Nephron progenitor cell (in vitro differentiated cells): Measurements from ENCODE around the gene GABRB2.
A peak's percentile ranks its signal among the peaks of the same experiment; 100 is the strongest.

Experiments
- DNase-seq: peaks from one replicate; pipeline ENCODE4 v3.0.0; 2021
- H3K27ac Mint-ChIP-seq: 2 replicates; pipeline ENCODE4 v1.8.0; 2021; ENCODE audit warnings: mild to moderate bottlenecking, moderate library complexity, mixed read lengths
- H3K27me3 Mint-ChIP-seq: 2 replicates; pipeline ENCODE4 v1.8.0; 2021; ENCODE audit warnings: mild to moderate bottlenecking, low read depth, mixed read lengths; ENCODE audit not compliant: poor library complexity
- H3K36me3 Mint-ChIP-seq: 2 replicates; pipeline ENCODE4 v1.8.0; 2021; ENCODE audit warnings: low read depth, mixed read lengths
- H3K4me1 Mint-ChIP-seq: 2 replicates; pipeline ENCODE4 v1.8.0; 2021; ENCODE audit warnings: mixed read lengths
- H3K4me3 Mint-ChIP-seq: 2 replicates; pipeline ENCODE4 v1.8.0; 2021; ENCODE audit warnings: mild to moderate bottlenecking, moderate library complexity, mixed read lengths
- H3K9me3 Mint-ChIP-seq: 2 replicates; pipeline ENCODE4 v1.8.0; 2021; ENCODE audit warnings: mild to moderate bottlenecking, moderate library complexity, mixed read lengths
- TF ChIP-seq, protein P1 (sequence below): fragments of 200-600 bp; sonication (generic); IDR thresholded peaks from 2 replicates; pipeline ENCODE4 v1.5.0; 2021; ENCODE audit warnings: antibody characterized with exemption

GABRB2 gene

GRCh38 chr5:161385027-161385426 lies 161.5 kb downstream of the GABRB2 start:
- Mint-ChIP-seq H3K27me3 (peaks cover 6% of the 10 kb centered on the region), H3K9me3 (no peaks in the 10 kb centered on the region), H3K4me1 (peaks cover 6% of the 10 kb centered on the region), H3K27ac (no peak overlapping the region), H3K36me3 (no peaks in the 10 kb centered on the region), H3K4me3 (no peak overlapping the region)
- TF ChIP-seq, protein P1, sequence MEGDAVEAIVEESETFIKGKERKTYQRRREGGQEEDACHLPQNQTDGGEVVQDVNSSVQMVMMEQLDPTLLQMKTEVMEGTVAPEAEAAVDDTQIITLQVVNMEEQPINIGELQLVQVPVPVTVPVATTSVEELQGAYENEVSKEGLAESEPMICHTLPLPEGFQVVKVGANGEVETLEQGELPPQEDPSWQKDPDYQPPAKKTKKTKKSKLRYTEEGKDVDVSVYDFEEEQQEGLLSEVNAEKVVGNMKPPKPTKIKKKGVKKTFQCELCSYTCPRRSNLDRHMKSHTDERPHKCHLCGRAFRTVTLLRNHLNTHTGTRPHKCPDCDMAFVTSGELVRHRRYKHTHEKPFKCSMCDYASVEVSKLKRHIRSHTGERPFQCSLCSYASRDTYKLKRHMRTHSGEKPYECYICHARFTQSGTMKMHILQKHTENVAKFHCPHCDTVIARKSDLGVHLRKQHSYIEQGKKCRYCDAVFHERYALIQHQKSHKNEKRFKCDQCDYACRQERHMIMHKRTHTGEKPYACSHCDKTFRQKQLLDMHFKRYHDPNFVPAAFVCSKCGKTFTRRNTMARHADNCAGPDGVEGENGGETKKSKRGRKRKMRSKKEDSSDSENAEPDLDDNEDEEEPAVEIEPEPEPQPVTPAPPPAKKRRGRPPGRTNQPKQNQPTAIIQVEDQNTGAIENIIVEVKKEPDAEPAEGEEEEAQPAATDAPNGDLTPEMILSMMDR: no peak
- DNase-seq: no peak

DNA sequence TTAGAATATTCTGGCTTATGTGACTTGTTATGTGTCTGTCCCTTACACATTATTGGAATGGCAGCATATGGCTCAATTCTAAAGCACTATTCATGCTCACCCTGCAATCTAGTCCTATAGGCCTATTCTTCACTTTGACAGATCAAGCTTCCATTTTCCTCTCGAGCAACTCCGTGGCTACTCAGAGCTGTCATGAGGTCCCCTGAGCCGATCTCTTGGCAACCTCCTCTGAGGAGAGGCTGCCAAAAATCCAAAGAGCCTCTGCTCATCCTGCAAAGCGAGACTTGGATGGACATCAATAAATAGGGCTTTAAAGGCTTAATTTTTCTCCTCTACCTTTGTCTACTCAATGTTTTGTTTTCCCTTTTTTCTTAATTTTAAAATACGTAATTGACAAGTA lies 163.8 kb downstream of the GABRB2 start:
- TF ChIP-seq, protein P1: no peak
- H3K27me3 Mint-ChIP-seq: peaks cover 6% of the 10 kb centered on the region
- DNase-seq: no peak
- no peaks in the 10 kb centered on the region for H3K36me3 Mint-ChIP-seq
- H3K4me1 Mint-ChIP-seq: peaks cover 6% of the 10 kb centered on the region
- no peak overlapping the region for H3K27ac Mint-ChIP-seq
- no peaks in the 10 kb centered on the region for H3K9me3 Mint-ChIP-seq
- no peak overlapping the region for H3K4me3 Mint-ChIP-seq

- H3K4me3 Mint-ChIP-seq: no peak overlapping the region
- DNase-seq: no peak
- H3K4me1 Mint-ChIP-seq: no peaks in the 10 kb centered on the region
- TF ChIP-seq, protein P1: no peak
- H3K36me3 Mint-ChIP-seq: no peaks in the 10 kb centered on the region
- H3K27ac Mint-ChIP-seq: no peak overlapping the region
- peaks cover 6% of the 10 kb centered on the region for H3K27me3 Mint-ChIP-seq
- no peaks in the 10 kb centered on the region for H3K9me3 Mint-ChIP-seq
Observed at GRCh38 chr5:161380486-161380885, 166.0 kb downstream of the GABRB2 start.

DNA sequence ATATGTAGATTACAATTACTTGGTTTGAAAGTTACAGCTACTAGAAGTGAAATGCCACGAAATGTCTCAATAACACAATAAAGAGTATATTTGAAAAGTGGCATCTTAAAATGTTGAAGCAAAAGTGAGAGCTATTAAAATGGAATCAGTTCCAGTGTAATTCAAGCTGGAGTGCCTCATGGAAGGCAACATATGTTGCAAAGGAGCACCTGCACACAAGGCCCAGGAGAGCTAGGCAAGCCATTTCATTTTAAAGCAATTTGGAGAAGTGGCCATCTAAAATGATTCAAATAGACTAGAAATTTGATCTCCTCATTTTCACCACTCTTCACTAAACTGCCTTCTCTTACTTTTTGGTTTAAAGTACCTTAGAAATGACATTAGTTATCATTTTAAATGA lies 167.8 kb downstream of the GABRB2 start:
- DNase-seq: no peak
- no peak overlapping the region for H3K4me3 Mint-ChIP-seq
- TF ChIP-seq, protein P1: no peak
- H3K9me3 Mint-ChIP-seq: no peaks in the 10 kb centered on the region
- no peaks in the 10 kb centered on the region for H3K4me1 Mint-ChIP-seq
- H3K36me3 Mint-ChIP-seq: no peaks in the 10 kb centered on the region
- H3K27ac Mint-ChIP-seq: no peak overlapping the region
- H3K27me3 Mint-ChIP-seq: peaks cover 2% of the 10 kb centered on the region

GRCh38 chr5:161376034-161376433 lies 170.5 kb downstream of the GABRB2 start:
- Mint-ChIP-seq H3K27ac (no peak overlapping the region), H3K27me3 (no peaks in the 10 kb centered on the region), H3K36me3 (no peaks in the 10 kb centered on the region), H3K4me3 (no peak overlapping the region), H3K9me3 (no peaks in the 10 kb centered on the region), H3K4me1 (no peaks in the 10 kb centered on the region)
- TF ChIP-seq, protein P1: no peak
- no peak for DNase-seq

GRCh38 chr5:161373345-161373707 lies 173.2 kb downstream of the GABRB2 start:
- no peak overlapping the region for H3K4me3 Mint-ChIP-seq
- TF ChIP-seq, protein P1: no peak

More at GRCh38 chr5:161373345-161373707, 173.2 kb downstream of the GABRB2 start:
- H3K27me3 Mint-ChIP-seq: peaks cover 2% of the 10 kb centered on the region
- DNase-seq: no peak
- H3K36me3 Mint-ChIP-seq: no peaks in the 10 kb centered on the region
- peaks cover 6% of the 10 kb centered on the region for H3K4me1 Mint-ChIP-seq
- H3K9me3 Mint-ChIP-seq: no peaks in the 10 kb centered on the region
- H3K27ac Mint-ChIP-seq: peak overlapping the region; percentile 16
